KOPT-K1 (cell line): ENCODE results near the gene FARP1.

Experiments
- H3K27ac ChIP-seq: fragments of 200-600 bp; sonication (generic); 2 replicates; pipeline ENCODE4 v1.5.1; 2016; ENCODE audit warnings: antibody characterized with exemption, mild to moderate bottlenecking, low read depth, low read length; ENCODE audit not compliant: poor library complexity, severe bottlenecking
- H3K36me3 ChIP-seq: fragments of 200-600 bp; sonication (generic); 2 replicates; pipeline ENCODE4 v1.5.1; 2017; ENCODE audit warnings: antibody characterized with exemption, mild to moderate bottlenecking, low read length, moderate library complexity; ENCODE audit not compliant: insufficient read depth
- H3K9me3 ChIP-seq: fragments of 200-600 bp; sonication (generic); 2 replicates; pipeline ENCODE4 v1.5.1; 2017; ENCODE audit warnings: antibody characterized with exemption, low read length, mild to moderate bottlenecking; ENCODE audit not compliant: insufficient read depth, poor library complexity, severe bottlenecking

FARP1 gene, protein sequence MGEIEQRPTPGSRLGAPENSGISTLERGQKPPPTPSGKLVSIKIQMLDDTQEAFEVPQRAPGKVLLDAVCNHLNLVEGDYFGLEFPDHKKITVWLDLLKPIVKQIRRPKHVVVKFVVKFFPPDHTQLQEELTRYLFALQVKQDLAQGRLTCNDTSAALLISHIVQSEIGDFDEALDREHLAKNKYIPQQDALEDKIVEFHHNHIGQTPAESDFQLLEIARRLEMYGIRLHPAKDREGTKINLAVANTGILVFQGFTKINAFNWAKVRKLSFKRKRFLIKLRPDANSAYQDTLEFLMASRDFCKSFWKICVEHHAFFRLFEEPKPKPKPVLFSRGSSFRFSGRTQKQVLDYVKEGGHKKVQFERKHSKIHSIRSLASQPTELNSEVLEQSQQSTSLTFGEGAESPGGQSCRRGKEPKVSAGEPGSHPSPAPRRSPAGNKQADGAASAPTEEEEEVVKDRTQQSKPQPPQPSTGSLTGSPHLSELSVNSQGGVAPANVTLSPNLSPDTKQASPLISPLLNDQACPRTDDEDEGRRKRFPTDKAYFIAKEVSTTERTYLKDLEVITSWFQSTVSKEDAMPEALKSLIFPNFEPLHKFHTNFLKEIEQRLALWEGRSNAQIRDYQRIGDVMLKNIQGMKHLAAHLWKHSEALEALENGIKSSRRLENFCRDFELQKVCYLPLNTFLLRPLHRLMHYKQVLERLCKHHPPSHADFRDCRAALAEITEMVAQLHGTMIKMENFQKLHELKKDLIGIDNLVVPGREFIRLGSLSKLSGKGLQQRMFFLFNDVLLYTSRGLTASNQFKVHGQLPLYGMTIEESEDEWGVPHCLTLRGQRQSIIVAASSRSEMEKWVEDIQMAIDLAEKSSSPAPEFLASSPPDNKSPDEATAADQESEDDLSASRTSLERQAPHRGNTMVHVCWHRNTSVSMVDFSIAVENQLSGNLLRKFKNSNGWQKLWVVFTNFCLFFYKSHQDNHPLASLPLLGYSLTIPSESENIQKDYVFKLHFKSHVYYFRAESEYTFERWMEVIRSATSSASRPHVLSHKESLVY

DNA sequence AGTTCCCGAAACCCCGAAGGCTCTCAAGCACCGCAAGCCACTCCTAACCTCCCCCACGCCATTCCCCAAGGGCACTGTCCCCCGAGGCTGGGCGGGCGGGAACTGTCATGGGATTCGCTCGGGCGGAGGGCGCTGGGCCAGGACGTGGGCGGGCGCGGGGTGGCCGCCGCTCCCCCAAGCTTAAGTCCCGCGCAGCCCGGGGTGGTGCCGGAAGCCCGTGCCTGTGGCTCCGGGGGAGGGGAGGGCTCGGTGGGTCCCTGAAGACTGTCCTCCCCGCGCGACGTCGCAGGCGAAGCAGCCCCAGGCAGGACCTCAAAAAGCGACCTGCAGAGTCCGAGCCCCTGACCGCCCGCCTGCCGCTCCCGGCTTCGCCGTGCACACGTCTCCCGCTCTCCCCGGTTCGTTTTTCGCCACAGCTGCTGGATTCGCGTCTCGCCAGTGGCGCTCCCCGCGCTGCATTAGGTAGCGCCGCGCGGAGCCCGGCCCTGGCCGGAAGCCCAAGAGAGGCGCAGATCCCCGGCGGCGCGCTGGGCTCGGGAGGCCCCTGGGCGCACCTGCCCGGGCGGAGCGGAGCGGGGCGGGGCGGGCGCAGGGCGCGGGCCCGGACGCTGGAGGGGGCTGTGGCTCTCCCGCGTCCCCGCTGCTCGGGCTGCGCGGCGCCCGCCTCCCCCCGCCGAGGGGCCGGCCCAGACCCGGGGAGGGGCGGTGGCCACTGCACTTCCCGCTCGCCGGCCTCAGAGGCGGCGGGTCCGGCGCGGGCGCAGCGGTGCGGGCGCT is at the start of gene FARP1:
FARP1 (plus strand) TSS at position 715 of the 777 bp plus-strand sequence. CDS start 70,149 bp downstream, outside the sequence.
- Histone ChIP-seq H3K36me3 (no peaks in the 10 kb centered on the region), H3K9me3 (peaks cover 12% of the 10 kb centered on the region), H3K27ac (no peak within 1 kb of the TSS)

DNA sequence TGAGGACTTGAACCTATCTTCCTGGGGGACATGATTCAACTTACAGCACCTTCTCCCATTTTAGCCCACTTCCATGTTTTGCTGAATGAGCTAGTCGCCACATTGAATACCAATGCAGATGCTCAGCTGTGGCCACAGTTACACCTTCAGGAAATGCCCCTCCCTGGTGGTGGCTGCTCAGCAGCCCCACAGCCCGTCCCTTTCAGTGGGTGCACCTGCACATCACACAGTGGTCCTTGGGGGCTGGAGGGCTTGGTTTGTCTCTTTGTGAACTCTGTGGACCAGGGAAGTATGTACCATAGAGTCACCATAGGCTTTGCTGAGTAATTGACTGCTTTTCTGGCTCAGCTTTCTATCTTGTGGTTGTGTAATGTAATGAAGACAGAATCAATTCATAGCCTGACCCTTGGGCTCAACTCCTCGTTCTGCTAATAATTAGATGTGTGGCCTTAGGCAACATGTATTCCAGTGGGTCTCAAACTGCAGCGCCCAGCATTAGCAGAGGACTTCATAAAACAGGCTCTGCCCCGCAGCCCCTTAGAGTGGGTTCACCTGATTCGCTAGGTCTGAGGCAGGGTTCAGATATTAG is 48.1 kb upstream of the FARP1 start:
- Histone ChIP-seq H3K9me3 (peaks cover 17% of the 10 kb centered on the region), H3K36me3 (no peaks in the 10 kb centered on the region), H3K27ac (no peak overlapping the region)

- no peak overlapping the region for H3K27ac ChIP-seq
- H3K9me3 ChIP-seq = peaks cover 17% of the 10 kb centered on the region
- H3K36me3 ChIP-seq = no peaks in the 10 kb centered on the region
Measured at GRCh38 chr13:98096059-98096458, 46.8 kb upstream of the FARP1 start.

DNA sequence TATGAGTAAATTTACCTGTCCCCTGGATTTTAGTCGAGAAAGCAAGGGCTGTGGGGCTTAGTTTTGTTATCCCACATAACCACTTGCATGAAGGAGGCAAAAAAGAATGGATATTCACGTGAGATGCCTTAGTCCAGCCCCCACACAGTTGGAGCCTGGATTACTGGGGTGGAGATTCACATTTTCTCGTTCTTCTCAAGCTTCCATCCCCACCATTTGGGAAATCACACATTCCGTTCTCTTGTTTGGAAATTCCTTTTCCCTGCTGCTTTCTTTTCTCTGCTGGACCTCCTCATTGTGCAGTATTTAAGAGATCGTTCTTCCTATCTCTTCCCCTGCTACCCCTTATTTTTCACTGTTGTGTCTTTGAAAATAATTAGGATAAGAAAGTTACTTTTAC is 45.1 kb upstream of the FARP1 start:
- H3K36me3 ChIP-seq = no peaks in the 10 kb centered on the region
- H3K27ac ChIP-seq = no peak overlapping the region
- peaks cover 13% of the 10 kb centered on the region for H3K9me3 ChIP-seq

GRCh38 chr13:98098516-98098915 is 44.4 kb upstream of the FARP1 start:
- Histone ChIP-seq H3K27ac (no peak overlapping the region), H3K9me3 (peaks cover 6% of the 10 kb centered on the region), H3K36me3 (no peaks in the 10 kb centered on the region)

DNA sequence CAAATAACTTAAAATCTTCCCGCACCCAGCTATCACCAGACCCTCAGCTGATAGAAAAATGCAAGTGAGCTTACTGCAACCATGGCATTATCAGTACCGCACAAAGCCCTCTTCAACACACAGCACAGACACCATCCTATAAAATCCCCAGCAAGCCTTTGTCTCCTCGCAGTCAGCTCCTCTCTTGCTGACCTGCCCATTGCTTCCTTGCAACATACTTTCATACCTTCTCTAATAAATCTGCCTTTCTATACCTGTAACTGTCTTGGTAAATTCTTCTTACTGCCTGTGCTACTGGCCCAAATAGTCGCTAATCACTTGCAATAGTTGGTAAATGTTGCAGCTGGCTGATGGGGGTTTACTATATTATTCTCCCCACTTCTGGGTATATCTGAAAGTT is 43.3 kb upstream of the FARP1 start:
- no peaks in the 10 kb centered on the region for H3K36me3 ChIP-seq
- peaks cover 5% of the 10 kb centered on the region for H3K9me3 ChIP-seq
- H3K27ac ChIP-seq = no peak overlapping the region

GRCh38 chr13:98100481-98100880 is 42.4 kb upstream of the FARP1 start:
- peaks cover 5% of the 10 kb centered on the region for H3K9me3 ChIP-seq
- H3K27ac ChIP-seq = no peak overlapping the region
- H3K36me3 ChIP-seq = no peaks in the 10 kb centered on the region

DNA sequence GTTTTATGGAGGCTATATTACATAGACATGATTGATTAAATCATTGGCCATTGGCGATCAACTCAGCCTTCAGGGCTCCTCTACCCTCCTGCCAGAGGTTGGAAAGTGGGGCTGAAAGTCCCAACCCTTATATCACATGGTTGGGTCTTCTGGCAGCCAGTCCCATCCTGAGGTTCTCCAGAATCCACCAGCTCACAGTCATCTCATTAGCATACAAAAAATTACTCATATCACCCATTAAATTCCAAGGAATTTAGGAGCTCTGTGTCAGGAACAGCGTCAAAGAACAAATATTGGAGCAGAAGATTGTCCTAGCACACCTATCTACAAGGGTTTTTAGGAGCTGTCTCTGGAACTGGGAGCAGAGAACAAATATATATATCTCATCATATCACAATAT is 39.4 kb upstream of the FARP1 start:
- Histone ChIP-seq H3K9me3 (peaks cover 5% of the 10 kb centered on the region), H3K36me3 (no peaks in the 10 kb centered on the region), H3K27ac (no peak overlapping the region)

GRCh38 chr13:98103942-98104880 is 38.7 kb upstream of the FARP1 start:
- Histone ChIP-seq H3K36me3 (no peaks in the 10 kb centered on the region), H3K27ac (no peak overlapping the region), H3K9me3 (peaks cover 4% of the 10 kb centered on the region)

DNA sequence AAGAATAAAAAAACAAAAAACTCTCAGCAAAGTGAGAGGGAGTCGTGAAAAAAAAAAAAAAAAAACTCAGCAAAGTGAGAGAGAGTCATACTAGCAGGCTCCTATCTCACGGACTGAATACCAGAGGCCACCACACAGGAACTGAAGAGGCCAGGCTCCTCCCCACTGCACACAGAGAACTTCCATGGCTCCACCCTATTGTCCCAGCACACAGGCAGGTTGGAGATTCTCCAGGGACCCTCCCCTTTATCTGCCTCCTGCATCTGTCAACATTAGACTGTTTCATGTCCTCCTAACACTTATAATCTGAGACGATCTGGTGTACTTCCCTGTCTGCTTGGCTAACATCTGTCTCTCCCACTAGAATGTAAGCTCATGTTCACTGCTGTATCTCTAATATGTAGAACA is 37.0 kb upstream of the FARP1 start:
- Histone ChIP-seq H3K27ac (no peak overlapping the region), H3K9me3 (no peaks in the 10 kb centered on the region), H3K36me3 (no peaks in the 10 kb centered on the region)

GRCh38 chr13:98108341-98108740 is 34.6 kb upstream of the FARP1 start:
- no peak overlapping the region for H3K27ac ChIP-seq
- H3K36me3 ChIP-seq = no peaks in the 10 kb centered on the region
- H3K9me3 ChIP-seq = no peaks in the 10 kb centered on the region

DNA sequence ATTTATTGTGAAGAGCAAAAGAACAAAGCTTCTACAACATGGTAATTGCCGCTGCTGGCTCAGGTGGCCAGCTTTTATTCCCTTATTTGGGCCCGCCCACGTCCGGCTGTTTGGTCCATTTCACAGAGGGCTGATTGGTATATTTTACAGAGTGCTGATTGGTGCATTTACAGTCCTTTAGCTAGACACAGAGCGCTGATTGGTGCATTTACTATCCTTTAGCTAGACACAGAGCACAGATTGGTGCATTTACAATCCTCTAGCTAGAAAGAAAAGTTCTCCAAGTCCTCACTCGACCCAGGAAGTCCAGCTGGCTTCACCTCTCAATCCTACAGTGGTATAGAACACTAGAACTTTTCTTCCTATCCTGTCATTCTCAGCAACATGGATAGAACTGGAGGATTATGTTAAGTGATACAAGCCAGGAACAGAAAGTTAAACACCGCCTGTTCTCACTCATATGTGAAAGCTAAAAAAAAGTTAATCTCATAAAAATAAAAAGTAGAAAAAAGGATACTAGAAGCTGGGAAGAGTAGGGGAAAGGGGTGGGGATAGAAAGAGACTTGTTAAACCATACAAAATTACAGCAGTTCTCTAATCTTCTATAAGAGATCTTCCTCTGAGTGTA is 33.6 kb upstream of the FARP1 start:
- Histone ChIP-seq H3K9me3 (no peaks in the 10 kb centered on the region), H3K27ac (no peak overlapping the region), H3K36me3 (no peaks in the 10 kb centered on the region)

- Histone ChIP-seq H3K27ac (no peak overlapping the region), H3K36me3 (no peaks in the 10 kb centered on the region), H3K9me3 (no peaks in the 10 kb centered on the region)
Measured at GRCh38 chr13:98110749-98111148, 32.1 kb upstream of the FARP1 start.
